CD4-positive, alpha-beta memory T cell (primary cell): ENCODE results near the gene NBAS. TPM values are rescaled to one million over a fixed set of nuclear protein-coding genes. Genes with fewer than 3 reads are reported as not detected.

Source experiments
- CTCF ChIA-PET: fragments of 350-600 bp; sonication (Branson Sonifier 250); formaldehyde crosslinking; loops from one replicate; lab custom pipeline; 2021; ENCODE audit warnings: inconsistent platforms; ENCODE audit not compliant: partially characterized antibody; lab: Charles Lee
- POLR2A ChIA-PET: fragments of 350-600 bp; sonication (Branson Sonifier 250); formaldehyde crosslinking; loops from one replicate; lab custom pipeline; 2021; ENCODE audit not compliant: partially characterized antibody; lab: Charles Lee
- DNase-seq, 5 donors: peaks; one replicate each; pipeline versions ENCODE4 v3.0.0 to v3.0.0-alpha.2; 2020 to 2022; ENCODE audit warnings: mixed read lengths in 1 of 5
- H3K27ac ChIP-seq: one replicate; pipeline ENCODE4 v1.7.0; 2013; ENCODE audit warnings: low read depth, low read length
- H3K27me3 ChIP-seq: 2 replicates; pipeline ENCODE4 v1.7.0; 2013; ENCODE audit warnings: mild to moderate bottlenecking, low read length, moderate library complexity; ENCODE audit not compliant: insufficient read depth
- H3K36me3 ChIP-seq: 2 replicates; pipeline ENCODE4 v1.7.0; 2013; ENCODE audit warnings: mild to moderate bottlenecking, low read length, moderate library complexity; ENCODE audit not compliant: insufficient read depth
- H3K4me1 ChIP-seq: 2 replicates; pipeline ENCODE4 v1.7.0; 2013; ENCODE audit warnings: mild to moderate bottlenecking, low read length, moderate library complexity; ENCODE audit not compliant: insufficient read depth
- H3K4me3 ChIP-seq, 2 donors: one replicate each; pipeline ENCODE4 v1.7.0; 2013; ENCODE audit warnings: low read length in 2 of 2, mild to moderate bottlenecking in 1 of 2
- H3K9me3 ChIP-seq, 2 donors: one replicate each; pipeline ENCODE4 v1.7.0; 2013; ENCODE audit warnings: low read length in 2 of 2, control low read depth in 1 of 2; ENCODE audit not compliant: control insufficient read depth in 1 of 2
- H3K27ac Mint-ChIP-seq, 7 donors: one replicate each; pipeline ENCODE4 v1.8.0; 2020 to 2021; ENCODE audit warnings: mixed read lengths in 7 of 7, mild to moderate bottlenecking in 6 of 7, inconsistent platforms in 3 of 7, moderate library complexity in 3 of 7
- H3K27me3 Mint-ChIP-seq, 2 donors: one replicate each; pipeline ENCODE4 v1.8.0; 2020 to 2021; ENCODE audit warnings: mixed read lengths in 2 of 2
- H3K36me3 Mint-ChIP-seq, 2 donors: one replicate each; pipeline ENCODE4 v1.8.0; 2020 to 2021; ENCODE audit warnings: mixed read lengths in 2 of 2, inconsistent platforms in 1 of 2, mild to moderate bottlenecking in 1 of 2
- H3K4me1 Mint-ChIP-seq, 4 donors: one replicate each; pipeline ENCODE4 v1.8.0; 2020 to 2021; ENCODE audit warnings: mixed read lengths in 4 of 4, mild to moderate bottlenecking in 1 of 4
- H3K4me3 Mint-ChIP-seq, 8 donors: one replicate each; pipeline ENCODE4 v1.8.0; 2020 to 2021; ENCODE audit warnings: mixed read lengths in 8 of 8, mild to moderate bottlenecking in 7 of 8, moderate library complexity in 6 of 8, inconsistent platforms in 3 of 8
- H3K9me3 Mint-ChIP-seq, 8 donors: one replicate each; pipeline ENCODE4 v1.8.0; 2020 to 2021; ENCODE audit warnings: mixed read lengths in 8 of 8, mild to moderate bottlenecking in 5 of 8, inconsistent platforms in 3 of 8, moderate library complexity in 1 of 8
- intact Hi-C: fragments of 100-400 bp; cut with micrococcal nuclease; formaldehyde crosslinking; loops from one replicate; pipeline ENCODE4 v1.15.1; 2023
- polyA plus RNA-seq, 2 donors: library from polyadenylated mRNA; unstranded; fragments of 300-500 nt; fragmentation: Illumina TruSeq; gene quantifications; one replicate each; pipeline ENCODE4 v1.2.3, GENCODE V29; 2021
- total RNA-seq, 2 experiments: library from RNA; stranded (reverse); gene quantifications; one replicate each; pipeline ENCODE4 v1.2.3, GENCODE V29; 2021

NBAS gene
- total and polyA plus RNA-seq, 4 experiments from 2014 or later: 16.1 to 37.0 (median 27.1) TPM

DNA sequence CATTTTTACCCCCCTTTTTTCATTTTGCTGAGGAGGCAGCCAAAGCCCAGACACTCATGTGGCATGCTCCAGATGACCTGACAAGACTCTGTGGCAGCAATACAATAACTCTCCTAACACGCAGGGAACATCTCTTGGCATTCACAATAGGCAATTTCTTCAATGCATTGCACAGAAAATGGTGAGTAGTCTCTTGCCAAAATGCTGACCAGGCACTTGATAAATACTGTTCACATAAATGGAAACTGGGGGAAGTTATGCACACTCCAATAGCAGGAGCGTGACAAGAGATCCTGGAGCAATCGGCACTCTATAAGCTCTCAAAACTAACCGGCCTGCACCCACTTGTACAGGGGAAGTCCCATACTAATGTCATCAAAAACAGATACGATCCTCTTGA lies 66.3 kb downstream of the NBAS start:
- H3K9me3 Mint-ChIP-seq: peaks cover 0 to 2% (median 0%) of the 10 kb centered on the region in 8 donors
- ChIA-PET CTCF (no interaction called here), POLR2A (no interaction called here)
- H3K4me3 ChIP-seq: no peak overlapping the region
- no peak overlapping the region for H3K4me3 Mint-ChIP-seq
- peaks cover 54 to 60% of the 10 kb centered on the region in 2 donors for H3K36me3 Mint-ChIP-seq
- no peaks in the 10 kb centered on the region for H3K36me3 ChIP-seq
- no peak overlapping the region for H3K27ac ChIP-seq
- intact Hi-C loops: no loop called here
- no peaks in the 10 kb centered on the region for H3K9me3 ChIP-seq
- H3K4me1 ChIP-seq: no peaks in the 10 kb centered on the region
- DNase-seq: no peak
- H3K27me3 ChIP-seq: no peaks in the 10 kb centered on the region
- H3K4me1 Mint-ChIP-seq: peaks cover 0 to 1% (median 0%) of the 10 kb centered on the region in 4 donors
- H3K27me3 Mint-ChIP-seq: no peaks in the 10 kb centered on the region
- H3K27ac Mint-ChIP-seq: no peak overlapping the region

GRCh38 chr2:15492773-15493325 lies 68.3 kb downstream of the NBAS start:
- H3K9me3 ChIP-seq: no peaks in the 10 kb centered on the region
- no peaks in the 10 kb centered on the region for H3K4me1 Mint-ChIP-seq
- no peaks in the 10 kb centered on the region for H3K4me1 ChIP-seq
- no peaks in the 10 kb centered on the region for H3K9me3 Mint-ChIP-seq
- no peaks in the 10 kb centered on the region for H3K27me3 Mint-ChIP-seq
- no peak overlapping the region for H3K4me3 ChIP-seq
- no peaks in the 10 kb centered on the region for H3K27me3 ChIP-seq
- POLR2A ChIA-PET: no interaction called here
- no peak overlapping the region for H3K27ac ChIP-seq
- intact Hi-C loops: no loop called here
- no peak for DNase-seq
- peaks cover 47 to 52% of the 10 kb centered on the region in 2 donors for H3K36me3 Mint-ChIP-seq
- H3K4me3 Mint-ChIP-seq: no peak overlapping the region
- no peak overlapping the region for H3K27ac Mint-ChIP-seq
- CTCF ChIA-PET: no interaction called here
- no peaks in the 10 kb centered on the region for H3K36me3 ChIP-seq

DNA sequence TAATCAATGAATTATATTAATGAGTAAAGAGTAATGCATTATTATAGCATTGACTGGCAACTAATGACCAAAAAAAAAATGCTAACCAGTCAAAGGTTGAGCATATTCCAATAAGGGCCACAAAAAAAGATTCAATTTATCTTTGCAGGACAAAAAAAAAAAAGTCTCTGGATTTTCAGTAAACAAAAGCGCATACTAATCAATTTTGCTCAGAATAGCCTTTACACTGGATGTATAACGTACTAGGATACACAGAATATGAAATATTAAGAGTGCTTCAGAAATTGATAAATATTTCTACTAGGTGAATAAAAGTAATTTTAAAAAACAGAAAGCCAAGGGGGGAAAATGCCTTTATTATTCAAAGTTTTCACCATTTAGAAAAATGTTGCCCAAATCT lies 74.4 kb downstream of the NBAS start:
- no peak overlapping the region for H3K4me3 Mint-ChIP-seq
- H3K36me3 ChIP-seq: peaks cover 7% of the 10 kb centered on the region
- no peaks in the 10 kb centered on the region for H3K9me3 Mint-ChIP-seq
- ChIA-PET POLR2A (no interaction called here), CTCF (interaction anchor here (1.2 kb wide), 1 partner anchor 13 kb away, joined by 3 read pairs; no protein-coding TSS in a partner anchor)
- no peak overlapping the region for H3K27ac ChIP-seq
- intact Hi-C loops: no loop called here
- no peaks in the 10 kb centered on the region for H3K9me3 ChIP-seq
- H3K4me3 ChIP-seq: no peak overlapping the region
- DNase-seq: no peak
- H3K27me3 ChIP-seq: no peaks in the 10 kb centered on the region
- H3K27ac Mint-ChIP-seq: no peak overlapping the region
- no peaks in the 10 kb centered on the region for H3K4me1 Mint-ChIP-seq
- H3K27me3 Mint-ChIP-seq: no peaks in the 10 kb centered on the region
- H3K4me1 ChIP-seq: no peaks in the 10 kb centered on the region
- H3K36me3 Mint-ChIP-seq: peaks cover 50 to 73% of the 10 kb centered on the region in 2 donors

- no peak overlapping the region for H3K4me3 ChIP-seq
- Mint-ChIP-seq H3K4me3 (no peak overlapping the region), H3K36me3 (peaks cover 50 to 78% of the 10 kb centered on the region in 2 donors), H3K4me1 (no peaks in the 10 kb centered on the region), H3K9me3 (no peaks in the 10 kb centered on the region), H3K27ac (peak overlapping the region in 1 of 7 donors; percentile 19), H3K27me3 (no peaks in the 10 kb centered on the region)
- intact Hi-C loops: no loop called here
- H3K27me3 ChIP-seq: no peaks in the 10 kb centered on the region
- no peak for DNase-seq
- no peaks in the 10 kb centered on the region for H3K4me1 ChIP-seq
- CTCF ChIA-PET: interaction anchor here (1.2 to 2.2 kb wide), 2 partner anchors 12 to 92 kb away, joined by 3 to 5 read pairs; no protein-coding TSS in a partner anchor
- H3K36me3 ChIP-seq: peaks cover 7% of the 10 kb centered on the region
- POLR2A ChIA-PET: interaction anchor here (0.9 kb wide), 1 partner anchor 106 kb away, joined by 3 read pairs; the partner anchor contains the start of gene DDX1
- no peak overlapping the region for H3K27ac ChIP-seq
- H3K9me3 ChIP-seq: no peaks in the 10 kb centered on the region
Observed at GRCh38 chr2:15485949-15486348, 75.2 kb downstream of the NBAS start.

DNA sequence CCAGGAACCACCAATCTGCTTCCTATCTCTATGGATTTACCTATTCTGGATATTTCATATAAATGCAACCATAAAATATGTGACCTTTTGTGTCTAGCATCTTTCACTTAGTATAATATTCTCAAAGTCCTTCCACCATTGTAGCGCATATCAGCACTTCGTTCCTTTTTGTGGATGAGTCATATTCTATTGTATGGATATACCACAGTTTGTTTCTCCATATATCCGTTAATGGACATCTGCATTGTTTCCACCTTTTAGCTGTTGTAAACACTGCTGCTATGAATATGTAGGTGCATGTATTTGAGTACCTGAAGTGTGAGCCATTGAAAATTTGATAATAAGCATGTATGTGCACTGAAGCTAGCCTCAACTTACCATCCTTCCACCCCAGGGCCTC lies 80.1 kb downstream of the NBAS start:
- H3K27me3 ChIP-seq: no peaks in the 10 kb centered on the region
- no peak overlapping the region for H3K4me3 Mint-ChIP-seq
- no peak overlapping the region for H3K27ac ChIP-seq
- H3K36me3 ChIP-seq: peaks cover 7% of the 10 kb centered on the region
- H3K27ac Mint-ChIP-seq: no peak overlapping the region
- DNase-seq: no peak
- no peaks in the 10 kb centered on the region for H3K4me1 Mint-ChIP-seq
- intact Hi-C loops: no loop called here
- H3K4me1 ChIP-seq: no peaks in the 10 kb centered on the region
- CTCF ChIA-PET: no interaction called here
- H3K36me3 Mint-ChIP-seq: peaks cover 55 to 70% of the 10 kb centered on the region in 2 donors
- POLR2A ChIA-PET: no interaction called here
- H3K9me3 Mint-ChIP-seq: no peaks in the 10 kb centered on the region
- H3K9me3 ChIP-seq: no peaks in the 10 kb centered on the region
- no peak overlapping the region for H3K4me3 ChIP-seq
- H3K27me3 Mint-ChIP-seq: no peaks in the 10 kb centered on the region

DNA sequence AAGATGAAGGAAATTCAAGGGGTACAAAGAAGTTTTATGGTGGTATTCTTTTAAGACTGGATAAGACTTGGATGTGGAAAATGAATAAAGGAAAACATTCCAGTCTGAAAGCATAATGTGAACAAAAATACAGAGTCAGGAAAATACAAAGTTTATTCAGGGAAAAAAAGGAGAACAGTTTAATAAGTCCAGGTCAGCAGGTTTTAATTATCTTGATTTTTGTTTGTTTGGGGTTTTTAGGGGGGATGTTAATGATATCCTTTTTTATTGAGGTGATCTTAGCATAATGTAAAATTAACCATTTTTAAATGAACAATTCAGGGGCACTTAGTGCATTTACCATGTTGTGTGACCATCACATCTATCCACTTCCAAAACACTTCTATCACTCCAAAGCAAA lies 80.6 kb downstream of the NBAS start:
- no peaks in the 10 kb centered on the region for H3K27me3 Mint-ChIP-seq
- Histone ChIP-seq H3K36me3 (peaks cover 7% of the 10 kb centered on the region), H3K27ac (no peak overlapping the region), H3K27me3 (no peaks in the 10 kb centered on the region), H3K4me1 (no peaks in the 10 kb centered on the region), H3K4me3 (no peak overlapping the region), H3K9me3 (no peaks in the 10 kb centered on the region)
- H3K4me3 Mint-ChIP-seq: no peak overlapping the region
- peak overlapping the region in 1 of 7 donors; percentile 1 for H3K27ac Mint-ChIP-seq
- no peaks in the 10 kb centered on the region for H3K9me3 Mint-ChIP-seq
- H3K4me1 Mint-ChIP-seq: no peaks in the 10 kb centered on the region
- intact Hi-C loops: no loop called here
- CTCF ChIA-PET: no interaction called here
- DNase-seq: no peak
- H3K36me3 Mint-ChIP-seq: peaks cover 53 to 68% of the 10 kb centered on the region in 2 donors
- POLR2A ChIA-PET: no interaction called here

- Histone ChIP-seq H3K27me3 (no peaks in the 10 kb centered on the region), H3K36me3 (peaks cover 23% of the 10 kb centered on the region), H3K9me3 (no peaks in the 10 kb centered on the region), H3K4me1 (no peaks in the 10 kb centered on the region), H3K27ac (no peak overlapping the region), H3K4me3 (no peak overlapping the region)
- CTCF ChIA-PET: interaction anchor here (1.1 kb wide), 1 partner anchor 10 kb away, joined by 3 read pairs; no protein-coding TSS in a partner anchor
- Mint-ChIP-seq H3K4me3 (no peak overlapping the region), H3K4me1 (no peaks in the 10 kb centered on the region), H3K27me3 (no peaks in the 10 kb centered on the region), H3K27ac (no peak overlapping the region), H3K36me3 (peaks cover 67 to 76% of the 10 kb centered on the region in 2 donors), H3K9me3 (peaks cover 0 to 4% (median under 1%) of the 10 kb centered on the region in 8 donors)
- intact Hi-C loops: no loop called here
- POLR2A ChIA-PET: no interaction called here
- no peak for DNase-seq
Observed at GRCh38 chr2:15472876-15473275, 88.3 kb downstream of the NBAS start.
